ENCODE results near the gene HOXC4. TPM values are rescaled to one million over a fixed set of nuclear protein-coding genes. Genes with fewer than 3 reads are reported as not detected.

The HOXC4 gene
- total RNA-seq, 1 experiment from 2014 or later = not detected

Small RNA genes lying within 50 kb of the gene (microRNA-seq; reads per million reads assigned to microRNA genes)
- not detected for gene MIR615 (ENCODE audit: borderline microRNAs expressed)

Other genes starting within 250 kb of the HOXC4 start
- gene HOXC13, start 115.0 kb upstream of the HOXC4 start, total RNA-seq (2021) = 0.11 TPM in 1 of 2 replicates, not detected in the other
- not detected in 2 replicates for gene HOXC12, start 98.9 kb upstream of the HOXC4 start, total RNA-seq (2021)
- not detected in 2 replicates for gene HOXC11, start 80.7 kb upstream of the HOXC4 start, total RNA-seq (2021)
- gene HOTAIR, start 78.9 kb upstream of the HOXC4 start, total RNA-seq (2021) = not detected in 2 replicates
- not detected in 2 replicates for gene HOXC10, start 68.7 kb upstream of the HOXC4 start, total RNA-seq (2021)
- gene HOXC9, start 53.7 kb upstream of the HOXC4 start, total RNA-seq (2021) = not detected in 2 replicates
- gene HOXC8, start 44.9 kb upstream of the HOXC4 start, total RNA-seq (2021) = not detected in 2 replicates
- gene HOXC6, start 25.4 kb upstream of the HOXC4 start, total RNA-seq (2021) = not detected in 2 replicates
- not detected in 2 replicates for gene HOXC5, start 20.8 kb upstream of the HOXC4 start, total RNA-seq (2021)
- 21.7 and 23.0 TPM in 2 replicates for gene SMUG1, start 135.2 kb downstream of the HOXC4 start, total RNA-seq (2021)
- gene CBX5, start 226.3 kb downstream of the HOXC4 start, total RNA-seq (2021) = 204 and 206 TPM in 2 replicates
- gene HNRNPA1, start 226.9 kb downstream of the HOXC4 start, total RNA-seq (2021) = 3,193 and 3,242 TPM in 2 replicates
- gene NFE2, start 247.2 kb downstream of the HOXC4 start, total RNA-seq (2021) = 1.2 and 1.5 TPM in 2 replicates

All from H9 (cell line).